OCI-LY3 (cell line): ENCODE results near the gene XPNPEP2.
A peak's percentile ranks its signal among the peaks of the same experiment; 100 is the strongest.

ENCODE experiments used
- H2AFZ ChIP-seq: fragments of 200-600, 300-600 bp; shearing (Covaris generic); 2 replicates; pipeline ENCODE4 v1.6.0; 2014; ENCODE audit warnings: antibody characterized with exemption, low read depth, low read length
- H3K27ac ChIP-seq: fragments of 200-600, 300-600 bp; sonication (generic); 2 replicates; pipeline ENCODE4 v1.5.1; 2014; ENCODE audit warnings: mild to moderate bottlenecking, low read length, moderate library complexity, mixed read lengths
- H3K27me3 ChIP-seq: fragments of 200-600, 300-600 bp; sonication (generic); 2 replicates; pipeline ENCODE4 v1.6.1; 2014; ENCODE audit warnings: low read depth, low read length, mixed read lengths
- H3K36me3 ChIP-seq: fragments of 200-600, 300-600 bp; sonication (generic); replicated peaks from 2 replicates; pipeline ENCODE3; 2014; ENCODE audit warnings: low read depth, low read length, mixed read lengths
- H3K4me1 ChIP-seq: fragments of 300-600, 200-600 bp; sonication (generic); 2 replicates; pipeline ENCODE4 v1.6.1; 2014; ENCODE audit warnings: low read length, mixed read lengths
- H3K4me2 ChIP-seq: fragments of 200-600, 300-600 bp; sonication (generic); 2 replicates; pipeline ENCODE4 v1.6.1; 2014; ENCODE audit warnings: low read length, mixed read lengths
- H3K4me3 ChIP-seq: fragments of 300-600, 200-600 bp; sonication (generic); 2 replicates; pipeline ENCODE4 v1.5.1; 2014; ENCODE audit warnings: antibody characterized with exemption, mild to moderate bottlenecking, low read length, moderate library complexity
- H3K79me2 ChIP-seq: fragments of 300-600, 200-600 bp; shearing (Covaris generic); 2 replicates; pipeline ENCODE4 v1.6.1; 2014; ENCODE audit warnings: mild to moderate bottlenecking, low read length, mixed read lengths
- H3K9ac ChIP-seq: fragments of 300-600, 200-600 bp; shearing (Covaris generic); 2 replicates; pipeline ENCODE4 v1.6.0; 2014; ENCODE audit warnings: mild to moderate bottlenecking, low read length, moderate library complexity
- H3K9me3 ChIP-seq: fragments of 200-600, 300-600 bp; shearing (Covaris generic); 2 replicates; pipeline ENCODE4 v1.6.1; 2014; ENCODE audit warnings: low read length, mixed read lengths; ENCODE audit not compliant: insufficient read depth
- H4K20me1 ChIP-seq: fragments of 200-600, 300-600 bp; sonication (generic); 2 replicates; pipeline ENCODE4 v1.6.1; 2016; ENCODE audit warnings: low read length, mixed read lengths; ENCODE audit not compliant: insufficient read depth
- CTCF ChIP-seq: fragments of 200-600, 300-600 bp; sonication (generic); IDR thresholded peaks from 2 replicates; pipeline ENCODE4 v1.5.1; 2014; ENCODE audit warnings: antibody characterized with exemption, low read length, low read depth
- EZH2phosphoT487 ChIP-seq: fragments of 200-600 bp; shearing (Covaris generic); IDR thresholded peaks from 2 replicates; pipeline ENCODE4 v1.6.1; 2018; ENCODE audit warnings: antibody characterized with exemption, mixed run types, low read depth

Gene XPNPEP2

DNA sequence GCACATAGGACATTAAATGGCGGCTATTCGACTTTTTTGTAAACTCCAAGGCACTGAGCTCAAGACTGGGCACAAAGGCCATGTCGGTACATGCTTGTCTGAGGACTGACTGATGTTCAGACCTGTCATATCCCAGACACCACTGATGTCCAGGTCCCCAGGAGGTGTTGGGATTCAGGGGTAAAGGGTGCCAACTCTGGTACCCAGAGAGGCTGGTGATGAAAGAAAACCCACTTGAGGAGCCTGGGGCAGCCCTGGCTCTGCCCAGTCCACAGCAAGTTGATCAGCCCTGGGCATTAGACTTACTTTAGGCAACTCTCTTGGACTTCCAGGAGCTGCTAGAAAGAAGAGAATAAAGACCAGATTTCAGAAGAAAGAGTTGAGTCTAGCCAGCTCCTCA lies 59.7 kb downstream of the XPNPEP2 start:
- Histone ChIP-seq H3K4me3 (no peak overlapping the region), H3K9ac (no peak overlapping the region), H2AFZ (no peak overlapping the region), H3K27ac (peak overlapping the region; percentile 8; the same call in 1 of the 2 replicates), H3K9me3 (no peaks in the 10 kb centered on the region), H3K4me2 (no peak overlapping the region), H3K36me3 (peaks cover 40% of the 10 kb centered on the region), H3K79me2 (no peaks in the 10 kb centered on the region), H3K27me3 (no peaks in the 10 kb centered on the region), H4K20me1 (no peaks in the 10 kb centered on the region), H3K4me1 (no peaks in the 10 kb centered on the region)
- no peak for TF ChIP-seq EZH2phosphoT487
- no peak for TF ChIP-seq CTCF

GRCh38 chrX:129798888-129799287 lies 60.1 kb downstream of the XPNPEP2 start:
- Histone ChIP-seq H2AFZ (no peak overlapping the region), H3K4me3 (no peak overlapping the region), H3K27me3 (no peaks in the 10 kb centered on the region), H3K4me1 (no peaks in the 10 kb centered on the region), H3K79me2 (no peaks in the 10 kb centered on the region), H3K36me3 (peaks cover 36% of the 10 kb centered on the region), H3K4me2 (no peak overlapping the region), H3K27ac (peak overlapping the region; percentile 8; the same call in 1 of the 2 replicates), H3K9ac (no peak overlapping the region), H4K20me1 (no peaks in the 10 kb centered on the region), H3K9me3 (no peaks in the 10 kb centered on the region)
- TF ChIP-seq CTCF (no peak), EZH2phosphoT487 (no peak)

- Histone ChIP-seq H3K36me3 (peaks cover 29% of the 10 kb centered on the region), H4K20me1 (no peaks in the 10 kb centered on the region), H3K9me3 (no peaks in the 10 kb centered on the region), H2AFZ (no peak overlapping the region), H3K4me1 (no peaks in the 10 kb centered on the region), H3K9ac (no peak overlapping the region), H3K4me2 (no peak overlapping the region), H3K27me3 (no peaks in the 10 kb centered on the region), H3K4me3 (no peak overlapping the region), H3K79me2 (no peaks in the 10 kb centered on the region), H3K27ac (no peak overlapping the region)
- no peak for TF ChIP-seq EZH2phosphoT487
- TF ChIP-seq CTCF: no peak
These were observed 61.4 kb downstream of the XPNPEP2 start for GRCh38 chrX:129800186-129800585.

DNA sequence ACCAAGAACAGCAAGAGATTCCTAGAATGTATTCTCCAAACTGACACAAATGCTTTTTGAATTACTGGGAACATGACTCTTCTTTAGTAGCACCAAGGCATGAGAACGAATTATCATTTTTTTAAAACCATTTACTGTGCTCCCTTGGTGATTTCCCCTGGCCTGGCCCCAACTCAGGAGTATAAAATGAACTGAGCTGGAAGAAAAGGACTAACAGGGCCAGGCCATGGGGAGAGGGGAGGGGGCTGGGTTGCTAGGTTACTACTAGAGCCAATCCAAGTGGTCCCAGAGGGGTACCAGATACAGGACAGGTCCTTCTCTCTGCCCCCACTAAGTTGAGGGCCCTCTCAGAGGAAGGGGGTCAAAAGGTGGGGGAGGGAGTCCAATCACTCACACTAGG lies 64.1 kb downstream of the XPNPEP2 start:
- Histone ChIP-seq H3K9me3 (no peaks in the 10 kb centered on the region), H3K27me3 (no peaks in the 10 kb centered on the region)
- TF ChIP-seq EZH2phosphoT487 (no peak), CTCF (no peak)

More for the DNA sequence above, 64.1 kb downstream of the XPNPEP2 start:
- H3K79me2 ChIP-seq: no peaks in the 10 kb centered on the region
- peaks cover 15% of the 10 kb centered on the region for H3K36me3 ChIP-seq
- no peak overlapping the region for H2AFZ ChIP-seq
- no peaks in the 10 kb centered on the region for H3K4me1 ChIP-seq
- no peak overlapping the region for H3K4me2 ChIP-seq
- H4K20me1 ChIP-seq: no peaks in the 10 kb centered on the region
- no peak overlapping the region for H3K27ac ChIP-seq
- no peak overlapping the region for H3K9ac ChIP-seq
- H3K4me3 ChIP-seq: no peak overlapping the region
